ENCODE measurements around the gene ERP27. TPM values are rescaled to one million over a fixed set of nuclear protein-coding genes. Genes with fewer than 3 reads are reported as not detected.

ERP27 gene
- total RNA-seq, 2 donors from 2014 or later = 2.4 TPM; not detected in 1

DNA sequence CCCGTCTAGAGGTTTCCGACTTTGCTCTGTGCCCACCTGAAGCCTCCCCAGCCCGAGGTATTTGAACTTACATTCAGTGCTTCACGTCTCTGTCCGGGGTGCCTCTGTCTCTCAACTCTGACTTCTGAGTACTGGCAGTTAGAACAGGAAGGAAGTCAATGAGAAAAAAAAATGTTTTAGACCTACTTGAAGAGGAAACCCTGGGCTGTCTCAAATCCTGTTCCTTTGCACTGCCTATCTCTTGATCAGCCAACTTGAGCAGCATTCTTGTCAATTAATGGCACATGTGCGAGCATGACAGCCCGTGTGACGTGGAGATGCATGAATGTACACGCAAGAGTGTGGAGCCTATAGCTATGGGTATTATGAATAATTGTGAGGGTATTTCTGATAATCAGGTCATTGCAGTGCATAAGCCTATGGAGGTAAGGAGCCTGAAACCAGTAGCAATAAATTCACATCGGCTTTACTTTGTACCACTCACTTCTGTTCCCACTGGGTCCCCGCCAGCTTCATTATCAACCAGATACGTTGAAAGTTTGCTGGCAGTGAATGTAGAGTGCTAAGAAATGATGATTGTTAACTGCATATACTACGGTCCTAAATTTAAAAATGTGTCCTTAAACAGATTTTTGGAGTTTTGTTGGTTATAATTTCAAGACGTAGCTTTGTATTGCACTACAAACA is 23.3 kb upstream of the ERP27 start, which contains the start of gene ARHGDIB:
Gene ARHGDIB (minus strand): TSS at position 136 of the 687 bp plus-strand sequence. CDS start 10,889 bp downstream, outside the sequence.
- H3K4me3 ChIP-seq = peak within 1 kb of the TSS; percentile 73
- H3K36me3 ChIP-seq = no peaks in the 10 kb centered on the region
- no peak for ATAC-seq (ENCODE audit: insufficient number of reproducible peaks, low FRiP score, low read depth)
- peaks cover 20 to 55% of the 10 kb centered on the region in 2 donors for H3K4me1 ChIP-seq (ENCODE audit: control insufficient read depth in 1 of 2, low read depth in 2 of 2)
- TF ChIP-seq, protein P1, sequence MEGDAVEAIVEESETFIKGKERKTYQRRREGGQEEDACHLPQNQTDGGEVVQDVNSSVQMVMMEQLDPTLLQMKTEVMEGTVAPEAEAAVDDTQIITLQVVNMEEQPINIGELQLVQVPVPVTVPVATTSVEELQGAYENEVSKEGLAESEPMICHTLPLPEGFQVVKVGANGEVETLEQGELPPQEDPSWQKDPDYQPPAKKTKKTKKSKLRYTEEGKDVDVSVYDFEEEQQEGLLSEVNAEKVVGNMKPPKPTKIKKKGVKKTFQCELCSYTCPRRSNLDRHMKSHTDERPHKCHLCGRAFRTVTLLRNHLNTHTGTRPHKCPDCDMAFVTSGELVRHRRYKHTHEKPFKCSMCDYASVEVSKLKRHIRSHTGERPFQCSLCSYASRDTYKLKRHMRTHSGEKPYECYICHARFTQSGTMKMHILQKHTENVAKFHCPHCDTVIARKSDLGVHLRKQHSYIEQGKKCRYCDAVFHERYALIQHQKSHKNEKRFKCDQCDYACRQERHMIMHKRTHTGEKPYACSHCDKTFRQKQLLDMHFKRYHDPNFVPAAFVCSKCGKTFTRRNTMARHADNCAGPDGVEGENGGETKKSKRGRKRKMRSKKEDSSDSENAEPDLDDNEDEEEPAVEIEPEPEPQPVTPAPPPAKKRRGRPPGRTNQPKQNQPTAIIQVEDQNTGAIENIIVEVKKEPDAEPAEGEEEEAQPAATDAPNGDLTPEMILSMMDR (IDR thresholded peaks at IDR 0.05) = no peak
- H3K27me3 ChIP-seq (replicated peaks; ENCODE audit: insufficient read depth) = no peaks in the 10 kb centered on the region
- no peak for DNase-seq (ENCODE audit: low spot score)
- H3K9me3 ChIP-seq = no peaks in the 10 kb centered on the region
- H3K27ac ChIP-seq = peak within 1 kb of the TSS; percentile 27 to 60

DNA sequence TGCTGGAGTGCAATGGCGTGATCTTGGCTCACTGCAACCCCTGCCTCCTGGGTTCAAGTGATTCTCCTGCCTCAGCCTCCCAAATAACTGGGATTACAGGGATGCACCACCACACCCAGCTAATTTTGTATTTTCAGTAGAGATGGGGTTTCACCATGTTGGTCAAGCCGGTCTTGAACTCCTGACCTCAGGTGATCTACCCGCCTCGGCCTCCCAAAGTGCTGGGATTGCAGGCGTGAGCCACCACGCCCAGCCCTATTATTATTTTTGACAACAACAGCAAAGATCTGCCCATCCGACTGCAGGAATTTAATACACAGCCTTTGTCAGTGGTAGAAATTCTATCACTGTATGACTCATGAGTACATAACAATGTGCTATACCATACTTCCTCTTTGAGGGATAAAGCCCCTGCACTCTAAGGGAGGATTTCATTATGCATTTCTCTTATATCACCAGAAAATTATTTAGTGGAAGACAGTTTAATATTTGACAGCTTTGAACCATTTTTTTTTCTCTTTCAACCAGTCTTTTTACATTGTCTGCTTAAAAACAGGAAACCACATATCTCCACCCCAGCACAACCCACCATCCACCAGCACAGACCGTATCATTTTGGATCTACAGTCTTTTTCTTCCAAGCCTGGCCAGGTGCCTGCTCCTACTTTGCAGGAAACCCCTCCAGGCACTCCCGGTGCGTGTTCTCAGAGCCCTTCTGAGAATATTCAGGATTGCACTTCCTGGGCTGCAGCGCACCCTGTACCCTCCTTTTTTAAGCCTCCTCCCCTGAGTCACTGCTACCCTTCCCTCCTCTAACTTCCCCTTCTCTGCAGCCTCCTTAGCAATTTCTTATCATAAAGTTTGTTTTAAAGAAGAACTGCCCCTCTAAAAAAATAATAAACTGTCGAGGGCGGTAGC is 22.5 kb upstream of the ERP27 start:
- peaks cover 23 to 63% of the 10 kb centered on the region in 2 donors for H3K4me1 ChIP-seq (ENCODE audit: control insufficient read depth in 1 of 2, low read depth in 2 of 2)
- no peak for DNase-seq (ENCODE audit: low spot score)
- TF ChIP-seq, protein P1 (IDR thresholded peaks at IDR 0.05) = no peak

DNA sequence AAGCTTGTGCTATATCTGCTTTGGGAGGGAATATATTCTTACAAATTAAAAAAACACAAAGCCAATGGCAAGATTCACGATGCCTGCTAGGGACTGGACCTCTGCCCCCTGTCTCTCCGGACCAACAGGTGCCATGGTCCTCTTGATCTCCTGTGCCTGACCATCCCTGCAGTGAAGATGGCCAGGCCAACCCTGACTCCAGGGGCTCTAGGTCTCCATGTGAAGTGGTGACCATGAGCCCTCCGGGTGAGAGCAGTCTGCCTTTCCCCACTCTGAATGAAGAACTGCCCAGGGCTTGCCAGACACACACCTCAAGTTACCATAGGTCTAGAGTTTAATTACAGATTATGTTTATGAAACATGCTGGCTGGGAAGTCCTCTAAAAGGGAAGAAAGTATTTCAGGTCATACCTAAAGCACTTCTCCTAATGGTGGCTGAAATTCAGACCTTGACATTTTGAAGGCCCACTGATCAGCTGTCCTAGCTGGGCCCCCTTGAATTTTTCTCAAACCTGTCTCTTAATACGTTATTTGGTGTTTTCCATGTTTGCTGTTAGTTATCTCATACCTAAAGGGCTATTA is 21.7 kb upstream of the ERP27 start:
- no peak for ATAC-seq (ENCODE audit: insufficient number of reproducible peaks, low FRiP score, low read depth)
- peak overlapping the region; percentile 3 to 60 for H3K27ac ChIP-seq
- H3K36me3 ChIP-seq = no peaks in the 10 kb centered on the region
- TF ChIP-seq, protein P1 (IDR thresholded peaks at IDR 0.05) = no peak
- no peaks in the 10 kb centered on the region for H3K9me3 ChIP-seq
- H3K4me1 ChIP-seq (ENCODE audit: control insufficient read depth in 1 of 2, low read depth in 2 of 2) = peaks cover 23 to 63% of the 10 kb centered on the region in 2 donors
- peak overlapping the region; percentile 73 for H3K4me3 ChIP-seq
- no peaks in the 10 kb centered on the region for H3K27me3 ChIP-seq (replicated peaks; ENCODE audit: insufficient read depth)
- DNase-seq (ENCODE audit: low spot score) = no peak

More for the DNA sequence above, 22.5 kb upstream of the ERP27 start:
- Histone ChIP-seq H3K36me3 (no peaks in the 10 kb centered on the region), H3K27me3 (replicated peaks; ENCODE audit: insufficient read depth) (no peaks in the 10 kb centered on the region), H3K4me3 (peak overlapping the region; percentile 73), H3K27ac (peak overlapping the region; percentile 27 to 60), H3K9me3 (no peaks in the 10 kb centered on the region)
- ATAC-seq (ENCODE audit: insufficient number of reproducible peaks, low FRiP score, low read depth) = no peak

DNA sequence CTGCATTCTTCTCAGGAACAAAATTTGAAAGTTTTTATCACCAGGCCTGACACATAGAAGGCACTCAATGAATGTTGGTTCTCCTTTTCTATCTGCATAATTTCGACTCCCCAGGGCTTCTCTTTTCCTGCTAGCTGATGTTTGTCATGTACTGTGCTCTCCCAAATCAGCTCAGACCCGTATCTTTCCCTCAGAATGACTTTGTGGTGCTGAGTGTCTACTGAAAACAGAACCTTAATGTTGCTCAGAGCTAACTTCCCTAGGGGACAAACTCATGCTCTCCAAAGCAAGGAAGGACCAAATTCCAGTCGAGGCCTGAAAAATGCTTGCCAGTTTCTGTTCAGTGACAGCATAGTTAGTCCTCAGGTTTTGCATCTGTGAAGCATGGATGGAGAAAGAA is 21.1 kb upstream of the ERP27 start:
- H3K27ac ChIP-seq = peak overlapping the region; percentile 3 to 60
- no peaks in the 10 kb centered on the region for H3K36me3 ChIP-seq
- peaks cover 23 to 63% of the 10 kb centered on the region in 2 donors for H3K4me1 ChIP-seq (ENCODE audit: control insufficient read depth in 1 of 2, low read depth in 2 of 2)
- no peaks in the 10 kb centered on the region for H3K27me3 ChIP-seq (replicated peaks; ENCODE audit: insufficient read depth)
- peak overlapping the region; percentile 73 for H3K4me3 ChIP-seq
- TF ChIP-seq, protein P1 (IDR thresholded peaks at IDR 0.05) = no peak
- ATAC-seq (ENCODE audit: insufficient number of reproducible peaks, low FRiP score, low read depth) = no peak
- no peaks in the 10 kb centered on the region for H3K9me3 ChIP-seq
- DNase-seq (ENCODE audit: low spot score) = no peak

DNA sequence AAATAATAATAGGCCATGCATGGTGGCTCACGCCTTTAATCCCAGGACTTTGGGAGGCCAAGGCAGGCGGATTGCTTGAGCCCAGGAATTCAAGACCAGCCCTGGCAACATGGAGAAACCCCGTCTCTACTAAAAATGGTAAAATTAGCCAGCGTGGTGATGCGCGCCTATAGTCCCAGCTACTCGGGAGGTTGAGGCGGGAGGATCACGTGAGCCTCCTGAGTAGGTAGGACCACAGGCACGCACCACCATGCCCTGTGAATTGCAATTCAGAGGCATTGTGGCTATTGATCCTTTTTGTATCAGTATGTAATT is 20.7 kb upstream of the ERP27 start:
- Histone ChIP-seq H3K9me3 (no peaks in the 10 kb centered on the region), H3K4me1 (ENCODE audit: control insufficient read depth in 1 of 2, low read depth in 2 of 2) (peaks cover 23 to 63% of the 10 kb centered on the region in 2 donors), H3K36me3 (no peaks in the 10 kb centered on the region), H3K4me3 (peak overlapping the region; percentile 50), H3K27me3 (replicated peaks; ENCODE audit: insufficient read depth) (no peaks in the 10 kb centered on the region), H3K27ac (peak overlapping the region; percentile 55 to 60)
- DNase-seq (ENCODE audit: low spot score) = no peak
- TF ChIP-seq, protein P1 (IDR thresholded peaks at IDR 0.05) = no peak
- ATAC-seq (ENCODE audit: insufficient number of reproducible peaks, low FRiP score, low read depth) = no peak
